Left ventricle myocardium inferior (tissue), 1 donor: ENCODE measurements around the gene TOLLIP. TPM values are rescaled to one million over a fixed set of nuclear protein-coding genes. Genes with fewer than 3 reads are reported as not detected.

Source experiments
- DNase-seq: peaks from one replicate; pipeline ENCODE4 v3.0.0-alpha.2; 2020
- H3K27ac ChIP-seq: fragments of 200-600 bp; replicated peaks from 2 replicates; pipeline ENCODE4 v1.8.0; 2021
- H3K27me3 ChIP-seq: fragments of 200-600 bp; 2 replicates; pipeline ENCODE4 v1.8.0; 2021; ENCODE audit warnings: low read depth
- H3K36me3 ChIP-seq: fragments of 200-600 bp; 2 replicates; pipeline ENCODE4 v1.8.0; 2021
- H3K4me1 ChIP-seq: fragments of 200-600 bp; 2 replicates; pipeline ENCODE4 v1.8.0; 2021
- H3K4me3 ChIP-seq: fragments of 200-600 bp; 2 replicates; pipeline ENCODE4 v1.8.0; 2021; ENCODE audit warnings: mild to moderate bottlenecking, moderate library complexity
- H3K9me3 ChIP-seq: fragments of 200-600 bp; replicated peaks from 2 replicates; pipeline ENCODE4 v1.8.0; 2021
- CTCF ChIP-seq: fragments of 200-600 bp; IDR thresholded peaks from 2 replicates; pipeline ENCODE4 v1.8.0; 2021; ENCODE audit warnings: antibody characterized with exemption, mild to moderate bottlenecking, borderline replicate concordance
- intact Hi-C: fragments of 100-400 bp; cut with micrococcal nuclease; formaldehyde crosslinking; loops from one replicate; pipeline ENCODE4 v1.11.0; 2022
- total RNA-seq: library from RNA; stranded (reverse); fragmentation: NEBNext Ultra II Directional; extraction: Animal tissue kit (Norgen Biotek cat#: 25700); gene quantifications from one replicate; pipeline ENCODE4 v1.2.1, GENCODE V29; 2021
- donor health status: DM: no; HTN: yes; CAD: no; lungs with severe emphysema.

The TOLLIP gene
- total RNA-seq, 1 donor from 2014 or later = 51.9 TPM

GRCh38 chr11:1327064-1327460, 17.6 kb upstream of the TOLLIP start:
- no peak for TF ChIP-seq CTCF
- Histone ChIP-seq H3K4me3 (no peak overlapping the region), H3K9me3 (peaks cover 27% of the 10 kb centered on the region), H3K27me3 (peaks cover 45% of the 10 kb centered on the region), H3K36me3 (no peaks in the 10 kb centered on the region), H3K4me1 (no peaks in the 10 kb centered on the region), H3K27ac (no peak overlapping the region)
- intact Hi-C loops = no loop called here
- no peak for DNase-seq

- Histone ChIP-seq H3K4me3 (no peak overlapping the region), H3K4me1 (no peaks in the 10 kb centered on the region), H3K36me3 (no peaks in the 10 kb centered on the region), H3K27me3 (peaks cover 45% of the 10 kb centered on the region), H3K9me3 (peaks cover 27% of the 10 kb centered on the region), H3K27ac (no peak overlapping the region)
- intact Hi-C loops = no loop called here
- DNase-seq = no peak
- no peak for TF ChIP-seq CTCF
Observed at GRCh38 chr11:1326435-1327063, 17.1 kb upstream of the TOLLIP start.

GRCh38 chr11:1323774-1324173, 14.3 kb upstream of the TOLLIP start:
- Histone ChIP-seq H3K4me1 (no peaks in the 10 kb centered on the region), H3K36me3 (no peaks in the 10 kb centered on the region), H3K4me3 (no peak overlapping the region), H3K27me3 (peaks cover 36% of the 10 kb centered on the region), H3K9me3 (peaks cover 18% of the 10 kb centered on the region), H3K27ac (no peak overlapping the region)
- intact Hi-C loops = no loop called here
- DNase-seq = no peak
- no peak for TF ChIP-seq CTCF

GRCh38 chr11:1317993-1318392, 8.6 kb upstream of the TOLLIP start:
- no peak overlapping the region for H3K27ac ChIP-seq
- no peaks in the 10 kb centered on the region for H3K36me3 ChIP-seq
- peaks cover 17% of the 10 kb centered on the region for H3K27me3 ChIP-seq
- no peak for DNase-seq
- no peak for TF ChIP-seq CTCF
- no peaks in the 10 kb centered on the region for H3K9me3 ChIP-seq
- H3K4me1 ChIP-seq = no peaks in the 10 kb centered on the region
- no peak overlapping the region for H3K4me3 ChIP-seq
- intact Hi-C loops = no loop called here

- no peaks in the 10 kb centered on the region for H3K4me1 ChIP-seq
- intact Hi-C loops = no loop called here
- no peak for DNase-seq
- H3K4me3 ChIP-seq = no peak overlapping the region
- H3K27ac ChIP-seq = no peak overlapping the region
- H3K9me3 ChIP-seq = peaks cover 1% of the 10 kb centered on the region
- no peak for TF ChIP-seq CTCF
- peaks cover 14% of the 10 kb centered on the region for H3K27me3 ChIP-seq
- no peaks in the 10 kb centered on the region for H3K36me3 ChIP-seq
Observed at GRCh38 chr11:1317432-1317831, 8.0 kb upstream of the TOLLIP start.
